TTC549 (cell line): ENCODE results near the gene RABGAP1.

Experiments
- FAIRE-seq: peaks from 2 replicates; lab custom pipeline; 2012; peaks lifted over from hg19 to GRCh38; lab: Jason Lieb, UNC

Gene RABGAP1

DNA sequence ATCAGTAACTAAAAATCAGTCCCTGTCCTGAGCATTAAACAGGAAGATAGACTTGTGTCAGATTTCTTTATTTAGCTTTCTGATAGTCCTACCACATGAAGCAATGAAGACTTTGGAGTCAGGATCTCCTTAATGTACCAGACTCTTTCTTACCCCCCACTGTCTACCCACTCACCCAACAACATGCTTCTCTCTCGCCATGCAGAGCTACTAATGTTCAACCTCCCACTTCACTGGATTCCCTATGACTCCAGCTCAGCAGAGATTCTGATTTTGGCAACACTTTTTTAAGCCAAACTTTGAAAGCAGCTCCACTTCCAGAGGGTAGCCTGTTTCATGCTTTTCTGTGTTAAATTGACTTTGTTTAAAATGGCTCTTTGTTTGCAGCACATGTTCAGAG lies 143.4 kb downstream of the RABGAP1 start:
- FAIRE-seq = no peak

DNA sequence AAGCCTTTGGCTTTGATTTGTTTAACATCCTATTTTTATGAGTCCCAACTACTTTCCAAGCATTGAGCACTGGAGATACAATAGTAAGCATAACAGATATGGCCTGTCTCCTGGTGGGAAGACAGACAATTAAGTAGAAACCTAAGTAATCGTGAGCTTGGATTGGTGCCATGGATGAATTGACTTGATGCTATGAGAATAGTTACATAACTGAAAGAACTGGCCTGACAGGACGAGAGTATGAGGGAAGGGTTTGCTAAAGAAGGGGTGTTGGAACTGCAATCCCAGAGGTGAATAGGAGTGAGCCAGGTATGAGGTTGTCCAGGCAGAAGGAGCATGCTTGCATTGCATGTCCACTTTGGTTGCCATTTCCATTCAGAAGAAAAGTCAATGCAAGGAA lies 145.1 kb downstream of the RABGAP1 start:
- no peak for FAIRE-seq

DNA sequence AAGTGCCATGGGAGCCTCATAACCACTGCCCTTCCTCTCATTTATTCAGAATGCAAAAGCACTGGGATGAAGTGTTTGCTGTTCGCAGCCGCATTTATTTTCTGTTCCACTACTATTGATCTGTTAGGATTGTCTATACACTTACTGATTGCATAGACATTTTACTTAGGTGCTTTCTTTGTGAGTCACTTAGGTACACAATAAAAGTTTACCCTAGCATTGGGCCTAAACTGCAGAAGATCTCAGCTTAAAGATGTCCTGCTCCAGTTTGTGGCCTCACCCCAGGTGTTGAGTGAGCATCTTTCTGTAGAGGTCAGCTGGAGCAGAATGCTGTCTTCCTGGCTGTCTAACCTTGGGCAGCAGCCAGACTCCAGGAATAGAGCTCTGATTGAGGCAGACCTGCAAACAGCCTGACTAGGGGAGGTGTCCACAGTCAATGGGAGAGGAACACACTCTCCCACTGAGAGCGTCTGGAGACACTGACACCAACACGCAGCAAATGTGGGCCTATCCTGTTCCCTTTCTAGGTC lies 146.6 kb downstream of the RABGAP1 start:
- no peak for FAIRE-seq

DNA sequence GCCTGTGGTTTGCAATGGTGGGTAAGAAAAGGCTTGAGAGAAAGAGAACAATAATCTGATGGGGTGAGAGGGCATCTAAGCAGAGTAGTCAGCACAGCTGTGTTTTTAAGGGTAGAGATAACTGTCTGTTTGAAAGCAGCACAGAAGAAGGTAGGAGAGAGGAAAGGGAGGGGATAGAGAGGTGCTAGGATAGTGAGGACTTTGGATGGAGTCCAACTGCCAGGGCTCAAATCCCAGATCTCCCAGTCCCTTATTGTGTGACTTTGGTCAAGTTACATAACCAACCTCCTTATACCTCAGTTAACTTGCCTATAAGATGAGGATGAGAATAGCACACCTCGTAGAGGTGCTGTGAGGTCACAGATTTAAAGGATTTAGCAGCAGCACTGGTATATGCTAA lies 148.2 kb downstream of the RABGAP1 start:
- no peak for FAIRE-seq

DNA sequence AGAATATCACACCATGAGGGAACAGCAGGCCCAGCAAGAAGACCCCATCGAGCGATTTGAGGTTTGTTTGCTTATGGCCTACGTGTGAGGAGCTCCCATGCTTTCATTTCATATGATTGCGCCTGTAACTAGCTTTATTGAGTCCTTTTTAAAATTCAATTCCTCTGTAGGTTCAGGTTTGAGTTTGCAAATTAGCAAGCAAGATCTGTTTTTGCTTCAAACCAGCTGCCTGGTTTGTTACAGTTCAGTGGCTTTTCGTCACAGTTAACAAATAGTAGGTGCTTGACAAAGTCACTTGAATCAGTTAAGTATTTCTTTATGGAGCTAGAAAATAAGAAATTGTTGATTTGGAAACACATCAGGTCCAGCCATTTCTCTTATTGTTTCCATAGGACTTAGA lies 149.0 kb downstream of the RABGAP1 start:
- FAIRE-seq = no peak

- FAIRE-seq = no peak
These were observed 149.5 kb downstream of the RABGAP1 start for GRCh38 chr9:123090198-123090896.

GRCh38 chr9:123090956-123091355 lies 150.1 kb downstream of the RABGAP1 start:
- no peak for FAIRE-seq

DNA sequence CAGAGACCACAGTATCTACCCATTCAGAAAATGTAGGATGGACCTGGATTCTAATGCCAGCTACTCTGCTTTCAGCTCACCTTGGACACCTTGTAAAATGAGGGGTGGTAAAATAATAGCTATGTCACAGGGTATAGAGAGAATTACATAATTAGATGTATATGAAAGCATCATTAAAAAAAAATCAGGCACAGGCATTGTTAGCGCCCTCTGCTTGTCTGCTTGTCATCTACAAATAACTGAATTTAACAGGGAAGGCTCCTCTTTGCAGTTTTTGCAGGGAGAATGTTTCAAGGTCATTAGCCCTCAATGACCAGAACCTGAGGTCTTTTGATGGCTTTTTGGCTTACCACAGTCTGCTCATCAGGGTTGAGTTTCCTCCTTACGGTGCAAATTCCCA lies 150.6 kb downstream of the RABGAP1 start:
- FAIRE-seq = no peak

GRCh38 chr9:123093141-123093540 lies 152.3 kb downstream of the RABGAP1 start:
- FAIRE-seq = no peak

DNA sequence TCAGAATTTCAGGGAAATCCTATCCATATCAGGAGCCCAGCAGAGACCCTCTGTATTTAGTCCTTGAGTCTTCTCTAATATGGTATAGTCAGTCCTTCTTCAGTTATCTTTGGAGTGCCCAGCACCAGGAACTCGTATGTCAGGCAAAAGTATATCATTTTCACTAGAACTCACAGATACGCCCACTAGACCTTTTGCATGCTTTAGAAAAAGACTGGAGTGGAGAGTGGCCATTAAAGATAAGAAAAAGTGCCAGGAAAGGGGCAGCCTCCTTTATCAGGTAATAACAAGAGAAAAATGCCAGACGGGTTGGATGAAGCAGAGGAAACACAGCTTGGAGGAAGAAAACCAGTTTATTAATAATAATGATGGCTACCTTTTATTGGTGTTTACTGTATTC lies 156.2 kb downstream of the RABGAP1 start:
- FAIRE-seq = no peak

DNA sequence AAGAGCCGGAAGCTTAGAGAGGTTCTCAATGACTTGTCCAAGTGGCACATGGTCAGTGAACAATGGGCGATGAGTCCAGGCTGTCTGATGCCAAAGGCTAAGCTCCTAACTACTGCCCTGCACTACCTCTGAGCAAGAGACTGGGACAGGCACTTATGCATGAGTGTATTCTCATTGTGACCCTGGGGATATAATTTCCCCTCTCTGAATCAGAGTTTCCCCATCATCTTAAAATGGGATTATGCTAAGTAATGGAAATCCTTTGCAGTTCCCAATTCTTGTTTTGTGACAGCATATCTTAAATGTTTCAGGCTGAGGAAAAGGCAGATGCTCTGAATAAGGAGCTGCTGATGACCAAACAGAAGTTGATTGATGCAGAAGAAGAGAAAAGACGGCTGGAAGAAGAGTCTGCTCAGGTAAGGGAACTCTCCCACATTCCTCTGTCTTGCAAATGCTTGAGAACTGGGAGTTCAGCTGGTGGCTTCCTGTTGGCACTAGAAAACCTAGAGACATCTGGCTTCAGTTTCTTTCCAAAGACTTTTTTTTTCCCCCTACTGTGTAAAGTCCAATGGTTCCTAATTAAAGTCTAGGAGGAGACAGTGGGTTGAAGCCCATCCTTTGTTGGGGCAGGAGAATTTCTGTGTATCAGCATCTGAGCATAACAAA lies 156.7 kb downstream of the RABGAP1 start:
- no peak for FAIRE-seq

- no peak for FAIRE-seq
These were observed 157.3 kb downstream of the RABGAP1 start for GRCh38 chr9:123098096-123098459.

- no peak for FAIRE-seq
These were observed 158.2 kb downstream of the RABGAP1 start for GRCh38 chr9:123099042-123099441.

- FAIRE-seq = no peak
These were observed 158.7 kb downstream of the RABGAP1 start for GRCh38 chr9:123099548-123099947.

- FAIRE-seq = no peak
These were observed 161.7 kb downstream of the RABGAP1 start for GRCh38 chr9:123102375-123103113.

- FAIRE-seq = no peak
These were observed 164.0 kb downstream of the RABGAP1 start for GRCh38 chr9:123104807-123105206.

GRCh38 chr9:123105490-123105889 lies 164.7 kb downstream of the RABGAP1 start:
- FAIRE-seq = no peak

GRCh38 chr9:123107639-123108285 lies 166.9 kb downstream of the RABGAP1 start:
- FAIRE-seq = no peak

GRCh38 chr9:123108976-123109375 lies 168.2 kb downstream of the RABGAP1 start:
- FAIRE-seq = no peak

- no peak for FAIRE-seq
These were observed 168.9 kb downstream of the RABGAP1 start for GRCh38 chr9:123109540-123110279.

DNA sequence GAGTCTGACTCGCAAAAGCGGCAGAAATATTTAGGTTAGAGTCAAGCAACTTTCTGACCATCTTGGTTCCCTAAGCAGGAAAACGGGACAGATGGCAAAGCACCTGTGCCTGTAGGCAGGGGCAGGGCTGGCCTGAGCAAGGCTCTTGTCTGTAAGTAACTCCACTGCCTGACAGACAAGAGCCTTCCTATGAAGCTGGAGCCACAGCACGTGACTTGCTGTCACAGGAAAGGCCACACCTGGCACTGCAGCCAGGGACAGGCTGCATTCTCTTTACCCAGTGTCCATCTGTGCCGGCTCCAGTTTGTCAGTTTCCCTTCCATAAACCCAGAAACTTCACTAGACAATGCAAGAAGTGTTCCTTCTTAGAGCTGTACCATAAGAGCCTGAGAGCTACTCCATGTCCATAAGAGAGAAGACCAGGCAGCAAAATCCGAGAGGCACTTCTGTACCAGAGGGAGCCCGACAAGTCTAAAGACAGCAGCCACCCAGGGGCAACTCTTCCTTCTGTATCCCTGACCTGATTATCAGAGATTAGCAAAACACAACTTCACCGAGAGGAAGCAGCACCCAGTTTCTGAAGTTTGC lies 170.7 kb downstream of the RABGAP1 start:
- FAIRE-seq = no peak
